Body of pancreas (tissue), 4 donors: ENCODE results near the gene NDNF.

Experiments
- CTCF ChIP-seq, 7 experiments: fragments of 450-650 bp in 4 of 7; fragments of 200-600 bp in 3 of 7; sonication (generic) in 3 of 7; IDR thresholded peaks; one replicate each; pipeline ENCODE4 v1.5.1; 2016 to 2019; ENCODE audit warnings: antibody characterized with exemption in 7 of 7
- POLR2A ChIP-seq, 3 donors: fragments of 450-650 bp; IDR thresholded peaks; one replicate each; pipeline ENCODE4 v1.6.1; 2016; ENCODE audit warnings: antibody characterized with exemption in 3 of 3, mild to moderate bottlenecking in 2 of 3

DNA sequence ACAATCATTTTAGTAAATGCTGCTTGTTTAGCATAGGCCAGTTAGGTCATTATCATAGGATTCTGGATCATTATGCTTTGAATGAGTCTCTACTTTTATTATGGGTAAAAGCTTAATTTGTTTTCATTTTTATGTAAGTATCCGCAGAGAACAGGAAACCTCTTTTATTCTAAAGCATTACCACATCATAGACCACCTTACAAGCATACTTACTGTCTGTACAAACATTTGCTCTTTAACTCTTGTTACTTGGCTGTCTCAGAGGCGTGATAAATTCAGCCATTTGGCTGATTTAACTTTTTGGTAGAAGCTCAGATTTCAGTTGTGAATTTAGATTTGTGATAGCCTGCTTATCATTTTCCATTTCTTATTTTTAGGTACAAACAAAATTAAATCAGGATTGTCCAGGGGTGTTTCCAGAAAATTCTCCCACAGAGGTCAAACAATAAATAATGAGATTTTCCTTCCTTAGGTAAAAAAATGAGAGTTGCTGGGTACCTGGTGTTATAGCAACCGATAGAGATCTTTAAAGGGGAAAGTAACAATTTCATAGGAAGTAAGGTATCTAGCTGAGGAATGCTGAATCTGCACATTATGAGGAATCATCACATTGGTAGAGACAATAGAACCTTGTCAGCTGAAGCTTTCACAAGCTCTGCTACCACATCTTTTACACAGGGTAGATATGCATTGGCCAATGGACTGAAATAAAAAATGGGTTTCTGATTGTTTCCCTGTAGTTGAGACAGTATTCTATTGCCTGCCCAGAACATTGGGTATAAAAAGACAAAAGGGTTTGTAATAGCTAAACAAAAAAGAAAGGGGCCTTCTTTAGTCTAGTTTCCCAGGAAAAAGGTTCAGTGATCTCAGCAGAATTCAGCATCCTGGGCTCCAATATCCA is 62.5 kb downstream of the NDNF start:
- no peak for TF ChIP-seq CTCF (IDR thresholded peaks at IDR 0.05)
- no peak for TF ChIP-seq POLR2A (IDR thresholded peaks at IDR 0.05)
